HG03103 (cell line): ENCODE measurements around the gene MED13L.

Experiments used
- ATAC-seq: cut with Tn5 transposase; IDR thresholded peaks from one replicate; pipeline ENCODE4 v1.9.1; 2021; ENCODE audit warnings: low read depth; ENCODE audit not compliant: unreplicated experiment

Gene MED13L

DNA sequence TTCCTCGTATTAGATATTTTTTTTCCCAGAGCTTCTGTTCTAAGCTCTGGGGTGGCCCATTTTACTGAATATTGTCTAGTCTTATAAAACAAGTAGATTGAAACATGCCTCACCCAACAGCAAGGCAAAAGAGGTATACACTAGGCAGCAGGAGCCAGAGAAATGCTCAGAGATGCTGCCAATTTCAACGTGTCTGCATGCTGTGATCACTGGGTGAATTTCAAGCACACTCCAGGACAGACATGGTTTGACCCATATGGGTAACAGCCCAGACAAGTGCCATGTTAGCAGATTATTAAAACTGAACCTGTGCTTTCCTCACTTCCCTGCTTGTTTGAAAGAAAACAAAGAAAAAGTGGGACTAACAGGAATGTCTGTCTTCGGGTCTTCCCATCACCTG lies 321.3 kb downstream of the MED13L start:
- no peak for ATAC-seq

DNA sequence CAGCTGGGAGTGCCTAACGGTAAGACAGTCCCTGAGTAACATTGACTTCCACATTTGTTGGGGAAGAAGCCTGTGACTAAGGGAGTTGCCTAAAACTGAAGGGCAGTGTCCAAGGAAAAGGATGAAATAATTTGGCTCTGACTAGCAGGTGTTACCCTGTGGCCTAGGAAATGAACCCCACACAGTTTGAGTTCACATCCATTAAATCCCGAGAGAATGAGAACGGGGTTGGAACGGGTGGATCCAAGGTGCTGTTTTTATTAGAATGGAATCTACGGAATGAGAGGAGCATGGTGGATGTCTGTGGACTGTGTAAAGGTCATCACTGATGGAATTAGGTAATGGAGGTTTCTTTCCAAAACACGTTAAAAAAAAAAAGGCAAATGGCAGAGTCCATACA lies 324.0 kb downstream of the MED13L start:
- no peak for ATAC-seq

DNA sequence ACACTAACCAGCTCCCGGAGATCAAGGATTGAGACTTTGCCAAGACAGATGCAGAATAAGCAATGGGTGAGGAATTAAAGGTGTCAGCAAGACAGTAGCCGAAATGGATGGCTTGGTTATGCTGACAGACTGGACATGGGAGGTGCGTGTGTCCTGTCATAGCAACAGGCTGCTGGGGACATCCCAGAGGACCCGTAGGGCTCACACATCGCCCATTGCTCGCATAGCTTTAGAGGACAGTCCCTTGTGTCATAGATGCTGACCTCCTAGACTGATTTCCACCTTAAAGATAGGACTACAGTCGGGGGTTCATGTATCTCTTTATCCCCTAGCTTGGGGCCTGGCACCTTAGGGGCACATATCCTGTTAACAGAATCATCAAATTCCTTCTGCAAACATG lies 324.5 kb downstream of the MED13L start:
- ATAC-seq = no peak

DNA sequence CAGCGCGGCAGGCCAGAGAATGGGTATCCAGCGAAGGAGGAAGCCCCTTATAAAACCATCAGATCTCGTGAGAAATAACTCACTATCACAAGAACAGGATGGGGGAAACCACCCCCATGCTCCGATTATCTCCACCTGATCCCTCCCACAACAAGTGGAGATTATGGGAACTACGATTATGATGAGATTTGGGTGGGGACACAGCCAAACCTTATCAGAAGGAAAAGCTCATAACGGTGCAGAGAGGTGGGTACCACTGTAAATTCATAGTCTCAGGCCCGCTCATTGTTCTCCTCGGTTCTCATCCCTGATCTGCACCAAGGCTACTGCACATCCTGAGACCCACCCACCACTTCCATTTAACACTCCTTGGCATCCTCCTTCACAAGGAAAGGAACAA lies 326.5 kb downstream of the MED13L start:
- ATAC-seq = no peak

DNA sequence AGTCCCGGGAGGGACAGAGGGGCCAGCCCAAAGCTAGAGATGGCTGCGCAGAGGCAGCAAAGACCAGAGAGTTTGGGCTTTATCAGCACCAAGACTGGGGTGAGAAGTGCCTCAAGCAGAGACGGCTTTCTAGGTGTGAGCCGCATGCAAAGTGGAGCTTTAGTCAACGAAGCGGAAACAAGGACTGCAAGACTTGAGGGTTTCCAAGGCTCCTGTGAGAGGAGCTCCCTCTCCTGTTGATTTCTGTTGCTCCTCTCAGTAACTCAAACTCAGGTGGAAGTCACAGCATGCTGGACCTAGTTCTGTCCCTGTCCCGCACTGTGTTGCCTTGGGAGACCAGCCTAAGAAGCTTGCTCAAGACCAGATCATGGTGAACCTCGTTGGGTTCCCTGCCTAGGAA lies 327.8 kb downstream of the MED13L start:
- no peak for ATAC-seq

DNA sequence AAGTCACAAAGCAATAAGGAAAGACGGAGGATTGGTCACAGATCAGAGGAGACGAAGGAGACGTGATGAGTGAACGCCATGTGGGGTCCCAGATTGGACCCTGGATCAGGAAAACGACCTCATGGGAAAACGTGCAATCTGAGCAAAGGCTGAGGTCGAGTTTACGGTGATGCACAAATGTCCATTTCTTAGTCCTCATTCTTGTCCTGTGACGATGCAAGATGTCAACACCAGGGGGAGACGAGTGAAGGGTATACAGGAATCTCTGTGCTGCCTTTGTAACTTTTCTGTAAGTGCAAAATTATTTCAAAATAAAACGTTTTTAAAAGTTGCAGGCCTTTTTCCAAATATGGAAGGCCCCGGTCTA lies 329.8 kb downstream of the MED13L start:
- no peak for ATAC-seq

DNA sequence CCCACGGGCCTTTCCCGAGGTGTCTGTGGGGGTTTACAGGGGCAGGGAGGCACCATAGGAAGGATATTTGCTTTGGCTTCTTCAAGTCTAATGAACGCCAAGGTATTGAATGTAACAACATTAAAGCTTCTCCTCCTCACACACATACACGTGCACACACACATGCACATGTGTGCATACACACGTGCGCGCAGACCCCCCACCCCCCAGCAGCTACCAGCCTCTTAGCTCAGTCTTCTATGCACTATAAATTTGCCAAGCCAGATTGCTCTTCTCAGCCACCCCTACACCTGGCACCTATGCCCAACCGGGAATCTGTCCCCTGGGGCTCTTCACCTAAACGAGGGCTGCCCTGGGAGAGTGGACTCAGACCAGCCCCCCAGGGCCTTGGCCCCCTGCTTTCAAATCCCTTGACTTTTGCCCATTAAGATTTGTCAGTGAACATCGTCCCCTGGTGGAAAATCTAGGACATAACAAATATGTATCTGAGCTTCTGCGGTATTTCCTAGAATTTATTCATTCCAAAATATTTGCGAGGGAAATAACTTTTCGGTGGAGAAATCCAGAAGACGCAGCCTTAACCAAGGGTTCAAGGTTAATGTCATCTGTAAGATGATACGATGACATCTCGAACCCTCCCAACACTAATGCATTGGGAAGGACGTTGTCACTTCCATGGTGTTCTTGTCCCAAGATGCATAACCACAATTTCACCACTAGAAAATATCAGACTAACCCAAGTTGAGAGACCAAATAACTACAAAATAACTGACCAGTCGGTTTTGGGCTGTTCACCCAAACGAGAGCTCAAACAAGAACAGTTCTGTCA lies 330.4 kb downstream of the MED13L start:
- ATAC-seq = no peak

DNA sequence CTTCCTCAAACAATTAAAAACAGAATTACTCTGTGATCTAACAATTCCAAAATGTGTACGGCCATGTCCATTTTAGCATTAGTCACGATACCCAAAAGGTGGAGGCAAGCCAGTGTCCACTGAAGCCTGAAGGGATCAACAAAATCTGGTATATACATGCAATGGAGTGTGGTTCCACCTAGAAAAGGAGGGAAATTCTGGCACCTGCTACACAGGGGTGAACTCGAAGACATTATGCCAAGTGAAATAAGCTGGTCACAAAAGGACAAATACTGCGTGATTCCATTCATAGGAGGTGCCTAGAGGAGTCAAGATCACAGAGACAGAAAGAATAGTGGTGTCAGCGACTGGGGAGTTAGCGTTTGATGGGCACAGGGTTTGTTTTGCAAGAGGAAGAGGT lies 331.4 kb downstream of the MED13L start:
- no peak for ATAC-seq

DNA sequence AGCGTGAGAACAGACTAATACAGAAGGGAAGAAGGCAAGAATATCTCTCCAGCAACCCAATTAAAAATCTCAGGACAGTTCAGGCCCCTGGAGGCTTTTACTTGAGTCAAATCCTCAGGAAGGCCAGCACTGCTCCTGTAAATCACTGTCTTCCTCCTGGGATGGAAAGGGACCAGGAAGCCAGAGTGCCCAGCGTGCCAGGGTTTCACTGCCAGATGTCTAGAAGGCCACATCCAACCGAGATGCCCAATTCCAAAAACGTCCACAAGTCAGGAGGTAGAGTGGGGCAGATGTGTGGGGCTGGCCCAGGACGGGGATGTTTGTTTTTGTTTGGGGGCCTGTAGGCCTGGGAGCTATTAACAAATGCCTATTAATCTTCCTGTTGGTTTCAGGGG lies 332.0 kb downstream of the MED13L start:
- no peak for ATAC-seq

DNA sequence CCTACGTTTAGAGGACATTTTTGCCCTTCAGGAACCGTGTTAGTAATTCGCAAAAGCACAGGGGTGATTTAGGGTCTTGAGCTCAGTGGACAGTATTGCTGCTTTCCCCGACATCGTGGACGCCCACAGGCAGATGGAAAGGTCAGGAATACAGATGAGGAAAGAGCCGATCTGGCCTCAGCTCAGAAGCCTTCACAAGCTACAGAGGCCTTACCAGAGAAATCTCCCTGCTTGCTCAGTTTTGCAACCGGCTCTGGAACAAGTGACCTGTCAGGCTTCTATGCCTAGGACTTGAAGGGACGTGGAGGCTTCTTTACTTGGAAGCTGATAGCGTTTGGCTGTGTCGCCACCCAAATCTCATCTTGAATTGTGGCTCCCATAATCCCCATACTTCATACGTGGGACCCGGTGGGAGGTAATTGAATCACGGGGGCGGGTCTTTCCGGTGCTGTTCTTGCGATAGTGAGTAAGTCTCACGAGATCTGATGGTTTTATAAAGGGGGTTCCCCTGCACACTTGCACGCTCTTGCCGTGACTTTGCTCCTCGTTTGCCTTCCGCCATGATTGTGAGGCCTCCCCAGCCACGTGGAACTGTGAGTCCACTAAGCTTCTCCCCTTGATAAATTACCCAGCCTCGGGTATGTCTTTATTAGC lies 332.5 kb downstream of the MED13L start:
- ATAC-seq = no peak

DNA sequence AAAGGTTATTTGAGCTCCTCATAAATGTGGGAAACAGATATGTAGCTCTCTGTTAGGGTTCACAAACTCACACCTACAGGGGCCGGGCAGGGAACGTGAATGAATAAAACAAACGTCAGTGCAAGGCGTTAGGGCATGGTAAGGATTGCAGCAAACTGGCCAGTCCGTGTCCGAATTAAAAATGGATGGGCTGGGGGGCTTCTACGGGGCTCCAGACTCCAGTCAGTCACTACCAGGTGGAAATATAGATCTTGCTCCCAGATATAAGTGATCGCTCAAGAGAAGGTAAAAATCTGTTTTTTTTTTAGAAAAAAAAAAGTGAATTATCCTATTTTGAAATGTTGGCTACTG lies 333.1 kb downstream of the MED13L start:
- no peak for ATAC-seq

DNA sequence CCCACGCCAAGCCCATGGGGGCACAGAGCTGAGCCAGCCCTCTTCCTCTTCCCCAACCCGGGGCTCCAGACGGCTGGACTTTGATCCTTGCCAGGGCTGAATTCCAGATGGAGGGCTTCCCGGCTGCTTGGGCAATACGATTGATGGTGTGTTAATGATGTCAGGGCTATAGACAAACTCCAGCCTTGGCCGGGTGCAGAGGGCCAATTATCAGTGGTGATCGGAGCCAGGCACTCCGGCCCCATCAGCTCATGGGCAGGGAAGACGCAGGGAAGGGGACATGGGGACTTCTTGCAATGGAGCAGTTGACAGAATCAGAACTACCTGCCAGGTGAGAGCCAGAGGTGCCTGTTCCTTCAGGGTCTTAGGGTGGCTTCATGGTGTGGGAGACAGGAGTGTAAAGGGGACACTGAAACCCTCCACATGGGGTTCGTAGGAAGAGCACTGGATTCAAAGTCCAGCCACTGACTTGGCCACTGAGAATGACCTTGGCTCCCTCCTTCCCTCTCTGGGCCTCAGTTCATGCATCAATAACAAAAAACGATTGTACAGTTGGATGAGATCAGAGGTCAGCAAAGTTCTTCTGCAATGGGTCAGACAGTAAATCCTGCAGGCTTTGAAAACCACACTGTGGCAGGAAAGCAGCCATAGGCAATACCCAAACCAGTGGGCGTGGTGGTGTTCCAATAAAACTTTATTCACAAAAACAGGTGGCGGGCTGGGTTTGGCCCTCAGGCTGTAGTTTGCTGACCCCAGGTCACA lies 333.7 kb downstream of the MED13L start:
- ATAC-seq = no peak

DNA sequence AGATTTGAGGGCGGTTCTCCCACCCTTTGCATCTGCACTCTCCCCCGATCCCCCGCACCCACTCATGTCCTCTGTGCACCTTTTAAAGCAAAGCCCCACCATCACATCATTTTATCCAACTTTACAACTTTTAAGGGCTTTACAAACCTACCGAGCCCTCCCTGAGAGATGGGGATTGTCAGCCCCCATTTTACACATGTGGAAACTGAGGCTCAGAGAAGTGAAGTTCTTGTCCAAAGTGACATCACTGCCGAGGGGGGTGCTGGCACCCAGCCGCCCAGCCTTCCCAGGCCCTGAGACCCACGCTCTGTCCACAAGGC lies 334.2 kb downstream of the MED13L start:
- ATAC-seq = no peak

DNA sequence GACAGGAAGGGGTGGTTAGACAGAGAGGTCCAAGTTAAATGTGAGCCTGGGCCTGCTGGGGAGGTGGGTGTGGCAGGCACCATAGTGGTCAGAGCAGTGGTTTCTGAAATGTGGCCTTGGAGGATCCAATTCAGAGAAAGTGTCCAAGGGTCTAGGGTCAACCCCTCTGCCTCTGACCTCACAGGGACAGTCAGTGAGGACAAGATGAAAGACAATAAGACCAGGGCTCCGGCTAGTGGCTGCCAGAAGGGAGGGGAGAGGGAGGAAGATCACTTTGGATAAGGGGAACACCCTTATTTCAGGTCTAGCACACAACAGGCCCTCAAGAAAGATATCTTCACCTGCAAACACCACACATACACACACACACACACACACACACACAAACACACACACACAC lies 335.1 kb downstream of the MED13L start:
- no peak for ATAC-seq

DNA sequence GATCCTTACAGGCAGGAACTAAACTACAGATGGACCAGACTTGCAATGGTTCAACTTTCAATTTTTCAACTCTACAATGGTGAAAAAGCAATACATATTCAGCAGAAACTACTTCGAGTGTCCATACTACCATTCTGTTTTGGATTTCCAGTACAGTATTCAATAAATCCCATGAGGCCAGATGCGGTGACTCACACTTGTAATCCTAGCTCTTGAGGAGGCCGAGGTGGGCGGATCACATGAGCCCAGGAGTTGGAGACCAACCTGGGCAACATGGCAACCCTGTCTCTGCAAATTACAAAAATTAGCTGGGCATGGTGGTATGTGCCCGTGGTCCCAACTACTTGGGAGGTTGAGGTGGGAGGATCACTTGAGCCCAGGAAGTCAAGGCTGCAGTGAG lies 336.1 kb downstream of the MED13L start:
- no peak for ATAC-seq

DNA sequence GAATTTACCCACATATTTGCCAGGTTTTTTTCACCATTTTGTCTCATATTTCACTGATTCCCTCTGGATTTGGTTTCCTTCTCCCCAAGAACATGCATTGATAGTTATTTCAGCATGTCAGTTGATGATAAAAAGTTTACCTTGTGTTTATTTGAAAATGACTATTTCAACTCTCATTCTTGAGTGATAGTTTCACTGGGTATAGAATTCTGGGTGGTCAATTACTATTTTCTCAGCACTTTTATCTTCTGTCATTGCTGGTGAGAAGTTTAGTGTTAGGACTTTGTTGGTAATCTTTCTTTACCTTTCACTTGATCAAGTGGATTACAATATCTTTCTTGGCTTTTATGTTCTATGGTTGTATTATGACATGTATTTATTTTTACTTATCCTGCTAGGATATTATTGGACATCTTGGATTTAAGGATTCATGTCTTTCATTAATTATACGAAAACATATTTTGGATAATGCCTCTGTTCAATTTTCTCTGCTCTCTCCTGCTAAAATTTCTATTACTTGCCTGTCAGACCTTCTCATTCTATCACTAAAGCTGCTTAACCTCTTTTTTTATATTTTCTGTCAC lies 338.6 kb downstream of the MED13L start:
- no peak for ATAC-seq

DNA sequence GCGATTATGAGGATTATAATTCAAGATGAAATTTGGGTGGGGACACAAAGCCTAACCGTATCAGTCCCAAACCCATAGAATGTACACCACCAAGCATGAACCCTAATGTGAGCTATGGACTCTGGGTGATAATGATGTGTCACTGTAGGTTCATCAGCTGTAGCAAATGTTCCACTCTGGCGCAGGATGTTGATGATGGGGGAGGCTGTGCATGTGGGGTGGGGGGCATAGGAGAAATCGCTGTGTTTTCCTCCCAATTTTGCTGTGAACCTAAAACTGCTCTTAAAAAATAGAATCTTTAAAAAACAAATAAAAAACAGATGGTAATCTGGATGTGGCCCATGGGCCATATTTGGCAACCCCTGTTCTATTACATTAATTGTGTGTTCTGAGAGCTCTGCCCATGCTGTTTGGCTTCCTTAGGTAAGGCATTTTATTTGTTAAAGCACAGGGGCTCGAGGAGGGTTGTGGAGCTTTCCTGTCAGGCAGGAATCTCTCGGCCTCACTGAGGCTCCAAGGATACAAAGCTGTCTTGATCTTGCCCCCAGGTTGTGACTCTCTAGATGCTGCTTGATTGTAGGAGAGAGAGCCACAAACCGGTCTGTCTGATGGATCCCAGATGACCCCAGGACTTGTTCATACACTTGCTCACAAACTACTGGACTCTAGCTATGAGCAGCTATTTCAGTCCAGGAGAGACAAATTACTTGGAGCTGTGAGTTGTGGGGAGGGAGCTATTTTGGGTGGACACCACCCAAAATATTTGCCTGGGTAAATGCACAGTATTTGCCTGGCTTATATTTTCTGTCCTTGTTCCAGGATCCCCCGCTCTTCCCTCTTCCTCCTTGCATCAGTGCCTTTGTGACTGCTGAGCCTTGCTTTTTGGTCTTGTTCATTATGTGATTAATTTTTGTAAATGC lies 340.2 kb downstream of the MED13L start:
- no peak for ATAC-seq

DNA sequence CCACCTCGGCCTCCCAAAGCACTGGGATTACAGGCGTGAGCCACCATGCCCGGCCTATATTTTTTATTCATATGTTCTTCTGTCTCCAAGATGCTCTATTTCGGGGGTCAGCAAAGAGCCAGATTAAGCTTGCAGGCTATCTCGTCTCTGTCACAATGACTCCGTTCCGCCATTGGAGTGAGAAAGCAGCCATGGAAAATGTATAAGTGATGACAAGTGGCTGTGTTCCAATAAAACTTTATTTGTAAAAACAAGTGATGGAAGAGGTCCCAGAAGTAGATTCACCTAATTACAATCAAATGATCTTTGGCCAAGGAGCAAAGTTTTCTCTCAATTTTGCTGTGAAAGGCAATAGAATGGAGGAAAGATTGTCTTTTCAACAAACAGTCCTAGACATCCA lies 342.6 kb downstream of the MED13L start:
- ATAC-seq = no peak

DNA sequence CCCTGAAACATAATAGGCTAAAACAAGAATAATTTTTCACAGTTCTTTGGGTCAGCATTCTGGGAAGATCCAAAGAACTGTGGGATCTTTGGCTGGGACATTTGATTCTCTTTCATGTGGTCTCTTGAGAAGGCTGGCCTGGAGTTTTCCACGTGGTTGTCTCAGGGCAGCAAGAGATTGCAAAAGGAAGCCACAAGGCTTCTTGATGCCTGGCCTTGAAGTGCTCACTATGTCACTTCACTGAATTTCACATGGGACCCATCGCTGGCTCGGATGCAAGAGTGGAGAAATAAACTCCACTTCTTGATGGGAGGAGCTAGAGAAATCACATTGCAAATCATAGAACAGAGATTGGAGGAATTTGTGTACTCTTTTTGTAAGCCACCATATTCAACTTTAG lies 343.4 kb downstream of the MED13L start:
- no peak for ATAC-seq

DNA sequence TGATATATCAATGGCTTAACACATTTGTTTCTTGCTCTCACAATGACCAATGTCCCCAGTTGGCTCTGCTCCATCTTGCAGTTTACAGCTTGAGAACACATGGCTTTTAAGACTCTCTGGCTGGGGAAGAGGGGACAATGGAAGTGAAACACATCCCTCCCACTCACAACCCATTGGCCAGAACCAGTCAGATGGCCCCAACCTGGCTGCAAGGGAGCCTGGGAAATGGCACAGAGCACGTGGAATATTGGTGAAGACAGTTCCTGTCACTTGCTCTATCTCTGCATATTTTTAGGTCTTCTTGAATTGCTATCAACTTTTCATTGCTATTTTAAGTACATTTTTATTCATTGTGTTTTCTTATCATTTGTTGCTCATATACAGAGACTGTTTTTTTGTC lies 345.4 kb downstream of the MED13L start:
- no peak for ATAC-seq

DNA sequence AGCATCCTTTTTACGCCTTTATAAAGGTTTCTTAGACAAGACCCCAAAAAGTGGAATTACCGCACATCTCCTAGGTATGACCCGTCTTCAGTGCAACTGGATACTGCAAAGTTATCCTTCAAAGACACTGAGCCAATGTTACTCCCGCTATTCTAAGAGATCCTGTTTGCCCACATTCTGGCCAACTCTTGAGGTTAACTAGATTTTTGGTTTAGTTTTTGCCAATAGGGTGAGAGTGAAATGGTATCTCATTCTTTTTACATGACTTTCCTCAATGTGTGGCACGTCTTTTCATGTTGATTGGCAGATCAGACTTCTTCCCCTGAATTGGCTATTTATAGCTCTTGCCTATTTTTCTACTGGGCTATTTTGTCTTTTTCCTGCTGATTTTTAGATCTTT lies 347.2 kb downstream of the MED13L start:
- ATAC-seq = no peak
